Stimulated activated CD4-positive, alpha-beta T cell treated with anti-CD3 and anti-CD28 coated beads, Interleukin-15, amount 100 ng/mL, for 24 hours (primary cell): ENCODE results near the gene NMRK1.
A peak's percentile ranks its signal among the peaks of the same experiment; 100 is the strongest.

Source experiments
- DNase-seq: peaks from one replicate; pipeline ENCODE4 v3.0.0-alpha.2; 2020

NMRK1 gene

DNA sequence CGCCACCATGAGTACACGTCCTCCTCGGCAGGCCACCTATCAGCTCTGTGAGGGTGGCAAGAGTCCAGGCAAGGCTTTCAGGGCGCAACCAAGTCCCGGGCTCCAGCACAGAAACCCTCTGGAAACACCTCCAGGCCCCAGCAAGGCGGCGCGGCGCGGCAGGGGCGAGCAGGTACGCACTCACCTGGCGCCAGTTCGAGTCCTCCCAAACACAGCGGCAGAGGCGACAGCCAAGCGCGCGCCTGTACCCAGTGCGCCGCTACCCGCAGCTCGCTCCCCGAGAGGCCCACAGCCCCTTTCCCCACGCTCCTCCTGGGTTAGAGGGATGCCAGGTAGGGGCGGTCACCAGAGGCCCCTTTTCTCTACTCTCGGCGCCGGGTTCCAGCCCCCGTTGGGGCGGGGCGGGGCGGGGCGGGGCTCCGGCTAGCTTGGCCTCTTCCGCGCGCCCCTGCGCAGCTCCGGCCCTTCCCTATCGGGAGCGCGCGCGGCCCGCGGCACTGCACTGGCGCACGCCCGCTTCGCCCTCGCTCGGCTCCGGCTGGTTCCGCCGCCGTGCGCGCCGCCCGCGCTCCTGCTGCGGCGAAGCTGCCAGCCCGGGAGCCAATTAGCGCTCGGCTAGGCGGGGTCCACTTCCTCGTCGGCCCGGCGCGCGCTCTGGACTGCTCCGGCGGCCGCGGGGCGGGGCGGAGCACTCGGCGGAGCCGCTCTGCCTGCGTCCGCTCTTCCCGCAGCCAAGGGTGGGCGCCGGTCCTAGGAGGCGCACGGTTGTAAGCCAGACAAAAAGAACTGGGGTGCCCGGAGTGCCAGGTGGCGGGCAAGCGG, at the start of gene NMRK1, which contains the start of gene OSTF1:
Gene NMRK1, minus strand, starts transcription at position 332 of the 822 bp plus-strand sequence. CDS start 5,040 bp downstream, outside the sequence.
Gene OSTF1, plus strand, starts transcription at position 691 of the 822 bp plus-strand sequence. CDS start 179 bp downstream, outside the sequence.
- peak; percentile 95 for DNase-seq

DNA sequence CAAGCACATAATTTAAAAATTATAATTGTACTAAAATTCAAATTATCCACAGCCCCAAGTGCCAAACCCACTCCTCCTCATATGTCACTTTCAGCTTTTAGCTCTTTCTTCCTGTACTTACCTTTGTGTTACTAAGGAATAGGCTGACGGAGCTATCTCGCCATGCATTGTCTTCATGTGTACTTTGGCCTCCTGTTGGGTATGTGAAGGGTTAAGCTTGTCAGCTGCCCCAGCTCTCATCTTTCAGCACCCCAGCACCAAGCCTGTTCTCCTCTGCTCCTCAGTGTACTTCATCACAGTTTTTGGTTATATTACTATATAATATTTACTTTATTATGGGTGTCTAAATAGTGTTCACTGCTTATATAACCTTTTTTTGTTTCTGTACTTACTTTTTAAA, 46.5 kb upstream of the NMRK1 start:
- DNase-seq, result no peak

DNA sequence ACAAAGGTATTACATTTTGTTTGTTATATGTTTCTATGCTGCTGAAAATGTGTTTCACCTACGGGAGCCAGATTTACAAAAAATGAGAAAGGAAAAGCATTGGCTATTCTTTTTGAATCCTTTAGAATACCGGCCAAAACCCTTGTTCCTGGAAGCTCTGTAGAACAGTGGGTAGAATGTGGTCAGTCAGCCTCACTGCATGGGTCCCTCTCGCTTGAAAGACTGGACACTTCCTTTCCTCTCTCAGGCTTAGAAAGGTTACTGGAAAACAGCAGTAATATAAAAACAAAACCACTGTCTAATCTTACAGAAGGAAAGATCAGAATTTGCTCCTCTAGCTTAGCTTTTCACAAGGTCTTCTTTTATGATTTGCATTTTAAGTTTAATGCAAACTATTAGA, 45.4 kb upstream of the NMRK1 start:
- no peak for DNase-seq

- DNase-seq, result no peak
Measured at GRCh38 chr9:75132244-75132643, 44.3 kb upstream of the NMRK1 start.

DNA sequence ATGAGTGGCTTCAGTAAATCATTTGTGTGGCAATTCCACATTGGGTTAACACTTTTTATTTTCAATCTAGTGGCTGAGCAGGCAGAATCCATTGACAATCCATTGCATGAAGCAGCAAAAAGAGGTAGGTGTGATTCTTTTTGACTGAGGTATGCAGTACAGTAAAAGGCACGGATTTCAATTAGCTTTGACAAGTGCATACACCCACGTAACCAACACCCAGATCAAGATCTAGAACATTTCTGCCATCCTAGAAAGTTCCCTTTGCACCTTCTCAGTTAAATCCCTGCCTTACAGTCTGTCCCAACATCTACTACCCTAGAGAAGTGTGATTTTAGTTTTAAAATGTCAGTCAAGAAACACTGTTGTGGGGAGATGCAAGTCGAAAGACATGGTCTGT, 43.7 kb upstream of the NMRK1 start:
- no peak for DNase-seq

DNA sequence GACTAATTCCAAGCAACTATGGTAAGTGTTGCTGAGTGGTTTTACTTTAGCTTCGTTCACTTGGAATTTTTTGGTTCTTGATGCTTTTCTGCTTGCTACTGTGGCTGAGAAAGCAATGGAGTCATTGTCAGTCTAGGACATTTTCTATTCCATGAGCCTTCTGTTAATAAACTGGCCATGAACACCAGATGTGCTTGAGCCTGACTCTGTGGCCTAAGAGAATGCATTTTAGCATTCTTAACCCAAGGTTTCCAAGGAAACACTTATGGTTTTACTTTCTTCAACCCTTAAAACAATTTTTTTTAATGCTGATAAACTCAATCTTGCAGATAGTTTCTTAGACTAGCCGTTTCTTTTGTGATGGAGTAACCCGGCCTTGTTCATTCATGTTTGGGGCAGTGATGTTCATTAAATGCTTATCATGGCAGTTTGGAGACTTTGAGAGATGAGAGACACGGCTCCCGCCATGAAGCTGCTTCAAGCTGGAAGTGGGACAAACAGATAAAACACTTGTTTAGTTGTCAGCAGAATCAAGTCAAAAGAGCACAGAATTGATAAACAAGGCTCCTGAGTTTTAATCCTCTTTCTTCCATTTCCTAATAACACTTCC, 42.8 kb upstream of the NMRK1 start:
- DNase-seq, result no peak

DNA sequence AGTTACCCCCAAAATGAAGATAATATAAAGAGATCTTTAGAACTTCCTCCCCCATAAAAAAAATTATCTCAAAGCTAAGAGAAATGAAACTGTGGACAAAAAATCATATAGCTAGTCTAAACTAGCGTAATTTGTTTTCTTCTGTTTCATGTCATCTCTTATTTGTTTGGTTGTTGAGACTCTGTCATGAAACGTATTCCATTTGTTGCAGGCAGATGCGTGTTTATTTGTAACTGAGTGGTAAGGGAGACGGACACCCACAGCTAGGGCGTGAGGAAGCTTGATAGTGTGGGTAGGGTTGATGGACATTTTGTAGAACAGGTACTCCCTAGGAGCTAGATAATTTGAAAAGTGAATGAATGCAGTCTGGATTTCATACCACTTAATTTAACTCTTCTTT, 42.2 kb upstream of the NMRK1 start:
- DNase-seq, result no peak

DNA sequence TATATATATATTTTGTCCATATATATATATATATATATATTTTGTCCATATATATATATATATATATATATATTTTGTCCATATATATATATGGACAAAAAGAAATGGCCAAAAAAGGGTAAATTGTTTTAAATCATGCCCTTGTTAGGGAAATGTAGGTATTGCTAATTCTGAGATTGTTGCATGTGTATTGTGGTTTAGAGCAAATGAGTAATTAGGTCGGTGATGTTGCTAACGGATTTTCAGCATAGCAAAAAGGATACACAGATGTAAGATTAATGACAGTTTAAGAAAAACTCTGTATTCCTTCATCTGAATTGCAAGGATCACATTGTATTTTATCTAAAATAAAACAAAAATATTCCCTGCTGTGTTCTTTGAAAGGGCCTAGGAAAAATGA, 40.6 kb upstream of the NMRK1 start:
- no peak for DNase-seq

DNA sequence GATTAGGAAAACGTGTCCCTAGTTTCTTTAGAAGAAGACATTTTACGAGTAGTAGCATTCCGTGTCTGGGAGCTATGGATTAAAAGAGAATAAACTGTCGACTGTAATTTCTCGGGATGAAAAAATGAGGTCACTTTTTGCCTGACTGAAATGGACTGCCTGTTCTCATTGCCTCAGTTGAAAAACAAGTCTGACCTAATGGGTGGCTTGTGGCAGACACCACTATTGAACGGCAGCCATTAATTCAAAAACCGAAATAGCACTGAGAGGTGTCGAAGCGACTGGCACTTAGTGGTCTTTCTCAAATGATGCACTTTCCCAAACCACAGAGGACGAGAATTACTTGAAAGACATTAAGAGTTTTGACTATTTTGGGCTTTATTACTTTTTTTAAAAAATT, 35.7 kb upstream of the NMRK1 start:
- DNase-seq, result no peak

DNA sequence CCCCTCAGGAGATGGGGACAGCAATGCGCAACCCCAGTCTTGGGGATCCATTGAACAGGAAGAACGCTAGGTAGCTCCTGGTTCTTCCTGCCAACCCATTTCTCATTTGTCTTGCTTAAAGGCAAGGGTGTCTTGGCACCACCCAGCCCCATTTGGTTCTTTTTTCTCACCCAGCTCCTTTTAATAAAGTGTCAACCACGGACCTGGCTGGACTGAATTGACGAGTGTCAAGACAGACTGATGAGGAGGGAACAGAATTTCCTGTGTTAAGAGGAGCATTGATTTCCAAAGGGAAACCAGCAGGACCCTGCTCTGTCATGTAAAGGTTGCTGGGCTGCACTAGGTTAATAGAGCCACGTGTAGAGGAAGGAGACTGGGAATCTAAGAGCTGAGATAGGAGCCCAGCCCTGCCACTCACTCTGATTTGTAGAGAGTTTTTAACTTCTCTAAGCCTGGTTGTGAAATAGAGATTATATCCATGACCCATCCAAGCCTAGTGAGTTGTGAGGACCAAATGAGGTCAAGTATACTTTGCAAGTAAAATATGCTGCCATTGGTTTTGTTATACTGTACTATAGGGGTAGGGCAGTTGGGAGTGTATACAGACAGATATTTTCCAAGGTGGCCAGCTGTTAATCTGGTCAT, 34.1 kb upstream of the NMRK1 start:
- no peak for DNase-seq

GRCh38 chr9:75120686-75121085, 32.7 kb upstream of the NMRK1 start:
- DNase-seq, result no peak

DNA sequence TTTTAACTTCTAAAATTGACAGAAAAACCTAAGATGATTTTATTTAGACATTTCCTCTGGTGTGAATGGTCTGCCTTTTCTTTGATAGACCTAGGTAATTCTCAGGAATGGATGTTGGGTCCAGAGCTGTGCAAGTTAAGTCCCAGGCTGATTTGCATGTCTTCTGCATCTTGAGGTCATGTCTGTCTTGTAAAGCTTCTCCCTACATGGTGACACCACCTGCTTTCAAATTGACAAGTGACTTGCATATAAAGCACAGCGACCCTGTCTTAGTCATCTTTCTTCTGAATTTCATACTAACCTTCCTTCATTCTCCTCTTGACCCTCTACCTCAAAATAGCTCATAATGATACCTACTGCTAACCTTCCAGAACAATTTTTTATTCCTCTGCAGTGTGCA, 29.6 kb upstream of the NMRK1 start:
- DNase-seq, result no peak

- no peak for DNase-seq
Measured at GRCh38 chr9:75116306-75116705, 28.4 kb upstream of the NMRK1 start.

GRCh38 chr9:75112789-75113188, 24.8 kb upstream of the NMRK1 start:
- no peak for DNase-seq

DNA sequence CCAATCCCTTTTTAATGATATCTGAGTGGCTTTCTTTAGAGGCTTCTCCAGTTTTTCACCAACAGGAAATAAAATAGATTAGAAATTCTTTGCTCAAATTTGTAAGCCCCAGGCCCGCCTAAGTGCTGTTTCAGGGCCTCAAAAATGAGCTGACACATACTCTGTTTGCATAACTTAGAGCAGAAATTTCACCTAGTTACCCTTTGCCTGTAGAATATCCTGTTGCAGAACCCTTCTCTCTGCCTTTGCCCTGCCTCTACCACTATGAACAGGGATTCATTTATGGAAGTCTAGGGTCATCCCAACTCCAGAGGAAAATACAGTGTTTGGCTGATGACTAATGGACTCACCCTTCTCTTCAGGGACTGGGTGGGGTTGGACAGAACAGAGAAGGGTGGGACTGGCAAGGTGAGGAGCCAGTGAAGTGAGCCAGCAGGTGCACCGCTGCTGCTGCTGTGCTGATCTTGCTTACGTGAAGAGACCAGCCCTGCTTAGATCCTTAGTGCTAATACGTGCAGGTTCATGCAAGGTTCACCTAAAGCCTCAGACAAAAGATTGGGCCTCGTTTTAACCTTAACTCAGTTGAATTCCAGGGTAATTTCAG, 23.2 kb upstream of the NMRK1 start:
- DNase-seq, result no peak

DNA sequence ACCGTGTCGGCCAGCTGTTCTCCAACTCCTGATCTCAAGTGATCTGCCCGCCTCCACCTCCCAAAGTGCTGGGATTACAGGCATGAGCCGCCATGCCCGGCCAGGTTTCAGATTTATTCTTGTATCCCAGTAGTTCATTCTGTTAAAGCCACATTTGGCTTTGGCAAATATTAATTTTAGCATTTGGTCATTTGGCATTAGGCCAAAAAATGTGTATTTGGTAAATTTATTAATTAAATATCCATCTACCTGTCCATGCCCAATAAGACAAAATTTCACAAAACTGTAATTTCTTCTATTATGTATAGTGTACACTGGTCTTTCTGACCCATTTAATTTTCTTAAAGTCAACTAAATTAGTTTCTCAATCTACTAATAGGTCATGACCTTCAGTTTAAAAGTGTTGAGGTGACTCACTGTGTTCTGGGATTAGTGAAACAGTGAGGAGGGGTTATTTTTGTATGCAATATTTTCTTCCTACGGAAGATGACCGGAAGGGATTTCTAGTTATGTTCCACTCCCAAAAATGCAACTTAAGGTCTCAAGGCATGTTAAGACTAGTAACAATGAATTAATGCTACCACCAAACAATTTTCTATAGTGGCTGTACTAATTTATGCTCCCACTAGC, 21.4 kb upstream of the NMRK1 start:
- DNase-seq, result no peak

DNA sequence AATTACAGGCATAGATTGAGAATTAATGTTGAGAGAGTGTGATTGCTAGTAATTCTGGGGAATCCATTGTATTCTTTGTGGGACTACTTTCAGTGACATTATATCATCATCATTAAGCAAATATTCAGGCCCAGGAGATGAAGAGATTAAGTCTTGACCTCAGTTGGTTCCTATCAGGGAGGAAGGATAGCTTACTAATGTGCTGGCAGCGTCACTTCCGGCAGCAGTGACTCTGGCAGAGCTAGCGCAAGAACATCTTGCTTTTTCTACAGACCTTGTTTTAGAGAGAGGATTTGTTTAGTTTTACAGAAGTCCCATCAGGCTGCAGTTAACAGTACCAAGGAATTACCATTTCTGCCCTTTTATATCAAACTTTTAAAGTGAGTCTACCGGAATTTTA, 20.6 kb upstream of the NMRK1 start:
- DNase-seq, result no peak

- DNase-seq, result no peak
Measured at GRCh38 chr9:75106857-75107256, 18.9 kb upstream of the NMRK1 start.

DNA sequence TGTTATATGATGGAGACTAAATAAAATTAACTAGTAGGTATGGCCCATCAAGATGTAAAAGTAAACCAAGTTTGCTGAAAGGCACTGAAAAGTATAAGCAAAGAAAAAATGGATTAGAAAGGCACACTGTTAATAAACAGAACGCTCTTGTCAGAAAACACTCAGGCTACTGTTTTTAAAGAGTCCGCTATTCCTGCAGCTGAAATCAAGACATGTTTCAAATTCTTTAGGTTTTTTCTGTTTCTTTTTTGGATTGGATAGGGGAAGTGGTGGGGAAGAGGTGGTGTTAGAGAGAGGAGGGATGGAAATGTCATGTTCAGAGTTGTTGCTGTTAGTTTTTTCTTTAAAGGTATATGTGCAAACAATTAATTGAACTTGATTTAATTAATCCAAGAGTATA, 17.9 kb upstream of the NMRK1 start:
- no peak for DNase-seq

DNA sequence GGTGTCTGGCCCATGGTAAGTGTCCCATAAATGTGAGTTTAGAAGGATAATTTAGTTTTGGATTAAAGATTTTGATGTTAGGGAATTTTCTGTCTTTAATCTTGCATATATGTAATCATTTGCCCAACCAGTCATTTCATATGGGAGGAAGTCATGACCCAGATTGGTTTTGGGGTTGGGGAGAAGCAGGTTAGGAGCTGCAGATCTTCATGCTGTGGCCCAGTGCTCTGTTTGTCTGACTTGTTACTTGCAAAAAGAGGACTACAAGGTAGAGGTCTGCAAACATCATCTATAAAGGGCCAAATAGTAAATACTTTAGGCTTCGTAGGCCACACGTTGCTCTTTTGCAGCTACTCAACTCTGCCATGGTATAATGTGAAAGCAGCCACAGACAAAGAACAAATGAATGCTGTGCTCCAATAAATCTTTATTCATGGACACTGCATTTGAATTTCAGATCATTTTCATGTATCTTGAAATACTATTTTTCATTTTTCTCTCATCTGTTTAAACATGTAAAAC, 17.1 kb upstream of the NMRK1 start:
- DNase-seq, result no peak

DNA sequence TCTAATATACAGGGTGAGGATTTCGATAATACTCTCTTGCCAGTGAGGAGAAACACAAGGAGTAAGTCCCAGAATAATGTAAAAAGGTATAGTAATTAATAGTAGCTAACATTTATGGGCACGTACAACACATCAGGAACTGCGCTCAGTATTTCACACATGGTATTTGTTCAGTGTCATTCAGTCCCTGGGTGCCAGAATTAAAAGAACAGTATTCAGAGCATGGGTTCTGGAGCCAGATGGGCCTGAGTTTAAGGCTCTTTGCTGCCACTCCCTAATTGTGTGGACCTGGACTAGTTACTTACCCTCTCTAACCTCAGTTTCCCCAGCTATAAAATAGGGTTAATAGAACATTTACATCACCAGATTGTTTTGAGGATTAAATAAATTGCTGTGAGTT, 16.7 kb upstream of the NMRK1 start:
- DNase-seq, result no peak

DNA sequence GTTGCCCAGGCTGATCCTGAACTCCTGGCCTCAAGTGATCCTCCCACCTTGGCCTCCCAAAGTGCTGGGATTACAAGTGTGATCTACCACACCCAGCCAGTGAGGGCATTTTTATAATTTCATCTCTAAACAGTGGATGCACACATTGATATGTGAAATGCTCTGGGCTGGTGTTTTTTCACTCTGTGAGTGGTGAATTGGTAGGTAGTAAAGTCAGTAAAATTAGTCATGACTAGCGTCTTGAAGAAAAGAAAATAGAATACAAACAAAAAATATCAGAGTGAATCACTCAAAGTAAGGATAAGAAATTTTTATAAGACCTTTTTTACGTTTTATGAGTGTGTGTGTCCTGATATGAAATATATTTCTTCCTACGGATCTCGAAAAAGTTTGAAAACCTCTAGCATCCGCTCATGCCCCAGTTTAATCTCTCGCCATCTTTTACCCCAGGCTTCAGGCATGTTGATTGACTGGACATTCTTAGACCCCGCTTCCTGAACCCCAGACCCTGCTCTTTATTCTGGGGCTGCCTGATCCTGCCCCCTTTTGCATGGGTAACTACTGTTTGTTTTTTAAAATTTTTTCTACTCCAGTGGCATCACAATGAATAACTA, 14.3 kb upstream of the NMRK1 start:
- DNase-seq, result no peak
